GM18873 (cell line): ENCODE data around the gene MAFF.
"Not testable (repeated sequence)": the region's sequence is repeated elsewhere in the genome, so short reads cannot be mapped to it uniquely, and the experiment has no call there.

Experiments
- ATAC-seq: cut with Tn5 transposase; IDR thresholded peaks from one replicate; pipeline ENCODE4 v1.9.1; 2021; ENCODE audit warnings: mild to moderate bottlenecking, moderate library complexity, moderate number of reproducible peaks; ENCODE audit not compliant: unreplicated experiment, low FRiP score

Gene MAFF

GRCh38 chr22:38221908-38222796 lies 20.4 kb downstream of the MAFF start:
- ATAC-seq: no peak

- no peak for ATAC-seq
Measured at GRCh38 chr22:38222797-38223119, 21.0 kb downstream of the MAFF start.

DNA sequence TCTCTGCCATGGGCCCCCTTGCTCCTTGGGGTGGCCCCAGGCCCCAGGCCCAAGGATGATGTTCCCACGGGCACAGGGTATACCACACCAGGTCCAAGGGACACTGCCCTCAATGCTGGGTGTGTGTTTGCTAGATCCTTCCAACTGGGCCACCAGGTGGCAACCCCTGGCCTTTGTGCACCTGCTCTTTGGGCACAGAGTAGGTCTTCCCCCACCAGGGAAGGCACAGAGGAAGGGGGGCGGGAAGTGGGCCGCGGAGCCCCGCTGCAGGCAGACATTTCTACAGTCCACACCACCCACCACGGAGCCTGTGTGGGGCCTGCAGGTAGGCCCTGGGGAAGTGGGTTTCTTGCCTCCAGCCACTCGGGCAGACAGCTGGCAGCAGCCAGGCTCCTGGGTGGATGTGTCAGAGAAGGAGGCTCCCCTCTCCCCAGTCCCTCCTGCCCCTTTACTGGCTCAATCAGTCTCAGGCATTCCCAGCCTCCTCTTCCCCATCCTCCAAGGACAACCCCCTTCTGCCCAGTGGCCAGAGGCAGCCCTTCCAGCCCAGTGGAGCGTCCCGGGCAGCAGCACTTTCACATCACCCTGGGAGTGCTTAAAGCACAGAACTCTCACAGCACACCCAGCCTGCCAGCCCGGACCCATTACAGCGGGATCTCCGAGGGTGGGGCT lies 21.6 kb downstream of the MAFF start:
- no peak for ATAC-seq

- ATAC-seq: no peak
Measured at GRCh38 chr22:38226853-38227649, 25.3 kb downstream of the MAFF start.

DNA sequence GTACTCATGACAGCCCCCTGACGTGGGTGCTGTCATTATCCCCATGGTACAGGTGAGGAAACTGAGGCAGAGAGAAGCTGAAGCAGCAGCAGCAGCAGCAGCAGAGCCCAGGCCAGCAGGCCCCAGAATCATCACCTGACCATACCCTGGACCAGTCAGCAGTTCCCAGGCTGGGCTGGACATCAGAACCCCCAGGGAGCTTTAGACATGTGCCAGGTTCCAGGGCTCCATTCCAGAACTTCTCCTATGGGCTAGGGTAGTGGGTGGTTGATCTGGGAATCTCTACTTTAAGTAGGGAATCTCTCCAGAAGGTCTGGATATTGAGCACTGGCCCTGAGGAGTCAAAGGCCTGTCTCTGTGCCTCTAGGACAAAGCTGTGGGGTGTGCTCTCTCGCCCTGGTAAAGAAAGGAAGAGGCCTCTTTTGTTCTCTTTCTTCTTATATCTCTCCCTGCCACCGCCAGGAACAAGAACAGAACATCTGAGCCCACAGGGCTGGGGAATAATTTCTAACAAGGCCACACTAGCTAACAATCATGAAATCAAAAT lies 26.6 kb downstream of the MAFF start:
- no peak for ATAC-seq

DNA sequence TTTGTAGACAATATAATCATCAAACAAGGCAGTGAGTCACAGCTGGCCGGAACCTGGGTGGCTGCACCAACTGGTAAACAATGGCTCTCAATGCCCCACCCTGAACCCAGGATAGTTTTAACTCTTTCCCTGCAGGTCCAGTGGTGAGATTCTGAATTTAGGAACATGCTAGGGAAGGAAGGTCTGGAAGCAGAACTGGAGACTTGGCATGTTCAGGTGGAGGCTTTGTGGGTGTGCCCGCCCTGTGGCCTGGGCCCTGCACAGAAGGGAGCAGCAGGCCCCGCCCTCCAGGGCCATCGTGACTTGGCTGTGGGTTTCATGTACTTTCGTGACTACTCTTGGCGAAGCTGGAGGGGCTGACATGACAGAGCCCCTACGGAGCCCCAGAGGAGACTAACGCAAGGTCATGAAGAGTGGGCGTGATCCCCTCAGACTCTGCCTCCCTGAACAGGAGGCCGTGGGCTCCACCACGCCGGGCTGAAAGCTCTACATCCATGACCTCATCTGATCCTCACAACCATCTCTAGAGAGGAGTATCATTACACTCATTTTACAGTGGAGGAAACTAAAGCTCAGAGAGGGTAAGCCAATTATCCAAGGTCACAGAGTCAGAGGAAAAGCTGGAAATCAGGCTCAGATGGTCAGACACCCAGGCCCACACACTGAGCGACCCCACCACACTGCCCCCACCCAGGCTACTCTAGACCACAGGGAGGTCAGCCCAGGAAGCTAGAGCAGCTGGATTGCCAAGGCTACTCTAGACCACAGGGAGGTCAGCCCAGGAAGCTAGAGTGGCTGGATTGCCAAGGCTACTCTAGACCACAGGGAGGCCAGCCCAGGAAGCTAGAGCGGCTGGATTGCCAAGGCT lies 27.3 kb downstream of the MAFF start:
- no peak for ATAC-seq

- no peak for ATAC-seq
Measured at GRCh38 chr22:38230108-38230825, 28.5 kb downstream of the MAFF start.

DNA sequence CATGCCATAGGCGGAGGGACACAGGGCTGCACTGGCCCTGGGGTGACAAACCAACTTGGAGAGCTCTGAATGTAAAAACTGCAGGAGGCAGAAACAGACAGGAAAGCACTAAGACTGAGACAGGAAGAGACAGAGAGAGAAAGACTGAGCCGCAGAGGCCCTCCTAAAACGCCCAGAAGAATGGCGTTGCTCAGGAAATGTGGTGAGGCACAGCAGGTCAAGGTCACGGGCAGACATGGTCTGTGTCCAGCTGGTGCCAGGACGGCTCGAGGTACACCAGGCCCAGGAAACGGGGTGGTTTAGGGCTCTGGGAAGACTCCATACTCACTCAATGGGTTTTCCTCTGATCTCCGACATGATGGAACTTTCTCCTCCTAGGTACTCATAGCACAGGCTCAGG lies 29.1 kb downstream of the MAFF start:
- ATAC-seq: no peak

GRCh38 chr22:38232196-38232595 lies 30.4 kb downstream of the MAFF start:
- no peak for ATAC-seq

DNA sequence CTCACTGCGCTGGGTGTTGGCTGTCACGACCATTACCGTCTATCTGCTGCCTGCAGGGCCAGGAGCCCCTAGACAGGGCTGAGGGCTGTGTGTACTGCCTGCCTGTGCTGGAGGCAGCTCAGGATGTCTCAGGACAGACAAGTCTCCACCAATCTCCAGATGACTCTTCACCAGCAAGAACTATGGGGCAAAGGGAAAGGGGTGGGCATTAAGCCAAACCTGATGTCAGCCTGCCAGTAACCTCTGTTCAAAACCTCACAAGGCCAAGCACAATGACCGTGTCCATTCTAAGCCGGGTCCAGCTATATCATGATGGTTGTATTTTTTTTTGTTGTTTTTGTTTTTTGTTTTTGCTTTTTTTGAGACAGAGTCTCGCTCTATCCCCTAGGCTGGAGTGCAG lies 31.6 kb downstream of the MAFF start:
- ATAC-seq: no peak

DNA sequence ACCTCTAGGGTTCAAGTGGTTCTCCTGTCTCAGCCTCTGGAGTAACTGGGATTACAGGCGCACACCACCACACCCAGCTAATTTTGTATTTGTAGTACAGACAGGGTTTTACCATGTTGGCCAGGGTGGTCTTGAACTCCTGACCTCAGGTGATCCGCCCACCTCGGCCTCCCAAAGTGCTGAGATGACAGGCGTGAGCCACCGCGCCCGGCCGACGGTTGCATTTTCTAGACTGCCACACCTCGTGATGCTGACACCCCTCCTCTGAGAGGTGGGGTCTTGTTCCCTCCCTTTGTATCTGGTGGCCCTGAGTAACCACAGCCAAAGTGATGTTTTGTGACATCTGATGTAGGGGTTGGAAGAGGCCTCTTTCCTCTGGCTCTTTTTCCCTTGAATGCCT lies 32.1 kb downstream of the MAFF start:
- not testable (repeated sequence) for ATAC-seq

DNA sequence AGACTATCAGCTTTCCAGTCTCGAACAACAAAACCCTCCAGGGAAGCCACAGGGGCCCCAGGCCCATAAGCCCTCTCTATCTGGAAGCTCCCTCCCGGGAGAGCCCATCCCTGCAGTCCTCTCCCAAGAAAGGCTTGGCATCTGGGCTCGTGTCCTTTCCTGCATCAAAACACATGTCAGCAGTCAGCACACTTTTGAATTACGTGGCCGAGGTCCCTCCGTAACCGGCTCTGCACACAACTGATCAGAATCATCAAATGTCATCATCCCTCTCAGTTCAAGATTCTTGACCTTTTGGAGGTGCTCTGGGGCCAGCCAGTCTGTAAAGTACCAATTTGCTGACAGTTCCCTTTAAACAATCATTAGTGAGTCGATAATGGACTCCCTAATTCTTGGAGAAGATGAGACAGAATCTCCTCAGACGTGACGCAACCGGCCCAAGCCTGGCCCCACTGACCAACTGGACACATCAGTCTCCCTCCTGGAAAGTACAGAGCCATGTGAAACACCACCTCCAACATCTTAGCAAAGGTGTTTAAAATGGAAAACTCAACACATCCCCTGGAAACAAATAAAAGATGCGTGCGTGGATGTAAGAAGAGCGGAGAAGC lies 33.6 kb downstream of the MAFF start:
- no peak for ATAC-seq

DNA sequence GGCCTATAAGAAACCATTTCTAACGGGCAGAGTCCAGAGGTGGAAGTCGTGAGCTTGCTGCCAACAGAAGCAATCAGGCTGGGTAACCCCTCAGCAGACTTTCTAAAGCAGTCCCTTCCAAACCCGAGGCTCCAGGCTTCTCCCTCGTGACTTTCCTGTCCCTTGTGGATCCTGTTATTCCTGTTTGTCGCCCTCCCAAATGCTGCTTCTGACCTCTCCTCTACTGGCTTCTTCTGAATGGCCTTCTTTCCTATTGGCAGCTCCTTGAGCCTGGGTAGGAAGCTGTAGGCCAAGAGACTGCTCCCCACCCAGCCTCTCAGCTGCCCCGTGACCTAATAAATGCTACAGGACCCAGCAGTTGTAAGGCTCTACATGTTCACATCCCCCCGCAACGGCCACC lies 35.0 kb downstream of the MAFF start:
- ATAC-seq: no peak

DNA sequence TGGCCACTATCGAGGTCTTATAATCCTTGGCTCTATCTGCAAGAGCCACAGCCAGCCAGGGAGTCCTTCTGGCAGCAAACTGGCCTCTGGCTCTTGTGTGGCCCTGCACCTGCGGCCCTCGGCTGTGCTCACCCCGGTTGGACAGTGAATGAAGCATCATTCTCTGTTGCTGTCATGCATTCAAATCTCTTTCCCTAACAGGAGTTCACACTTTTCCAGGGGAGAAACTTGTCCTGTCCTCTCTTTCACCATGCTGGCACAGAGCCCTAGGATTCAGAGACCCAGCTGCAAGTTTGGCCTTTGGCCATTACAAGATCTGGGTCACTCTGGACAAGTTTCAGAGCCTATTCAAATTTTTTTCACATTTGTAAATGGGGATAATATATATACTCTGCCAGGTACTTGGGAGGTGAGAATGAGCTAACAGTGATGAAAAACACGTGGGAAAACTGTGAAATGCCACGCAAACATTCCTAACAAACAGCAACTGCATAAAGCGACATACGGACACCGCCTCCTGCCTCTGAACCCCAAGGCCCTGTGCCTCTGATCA lies 36.8 kb downstream of the MAFF start:
- no peak for ATAC-seq

DNA sequence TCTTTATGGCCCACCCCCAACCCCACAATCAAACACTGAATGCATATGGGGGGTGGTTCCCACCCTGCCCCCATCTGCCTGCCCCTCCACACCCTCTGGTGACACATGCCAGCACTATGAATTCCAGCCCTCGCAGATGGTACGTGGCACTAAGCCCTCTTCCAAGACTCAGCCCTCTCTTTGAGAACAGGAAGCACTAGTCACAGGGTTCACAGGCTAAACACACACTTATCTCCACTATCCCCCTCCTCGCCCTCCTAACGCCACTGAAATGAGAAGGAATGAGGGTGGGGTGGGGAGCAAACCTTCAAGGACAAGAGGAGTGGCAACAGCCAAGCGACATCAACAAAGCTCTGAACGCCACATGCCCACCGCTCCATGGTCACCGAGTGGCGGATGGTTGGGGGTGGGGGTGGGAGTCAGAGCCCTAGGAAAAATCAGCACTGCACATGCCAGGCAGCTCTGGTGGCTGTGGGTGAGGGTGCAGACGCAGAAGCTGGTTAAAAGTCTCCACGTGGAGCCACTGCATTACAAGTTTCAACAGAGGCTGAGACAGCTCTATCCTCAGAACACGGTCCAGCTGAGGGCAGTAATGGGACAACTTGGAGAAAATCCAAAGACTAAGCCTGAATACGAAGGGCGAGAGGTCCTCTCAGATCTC lies 37.4 kb downstream of the MAFF start:
- ATAC-seq: no peak

DNA sequence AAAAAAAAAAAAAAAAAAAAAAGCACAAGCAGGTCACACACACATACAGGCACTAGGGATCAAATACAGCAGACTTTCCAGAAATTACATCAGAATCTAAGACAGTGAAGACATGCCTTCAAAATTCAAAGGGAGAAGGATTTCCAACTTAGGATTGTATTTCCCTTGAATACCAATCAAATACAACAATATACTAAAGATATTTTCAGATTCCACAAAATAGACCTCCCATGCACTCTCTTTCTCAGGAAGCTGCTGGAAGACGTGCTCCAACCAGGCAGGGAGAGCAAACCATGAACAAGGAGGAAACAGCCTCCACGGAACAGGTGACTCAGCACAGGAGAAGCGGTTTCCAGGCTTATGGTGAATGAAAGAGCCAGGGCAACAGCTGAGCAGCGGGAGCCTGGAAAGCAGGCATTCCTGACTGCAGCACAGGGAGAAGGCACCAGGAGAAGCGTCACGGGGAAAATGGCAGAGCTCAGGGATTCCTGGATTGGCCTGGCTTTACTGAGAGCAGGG lies 39.0 kb downstream of the MAFF start:
- ATAC-seq: no peak

GRCh38 chr22:38243007-38243765 lies 41.4 kb downstream of the MAFF start:
- no peak for ATAC-seq
